ENCODE data around the gene RGSL1.

The RGSL1 gene

DNA sequence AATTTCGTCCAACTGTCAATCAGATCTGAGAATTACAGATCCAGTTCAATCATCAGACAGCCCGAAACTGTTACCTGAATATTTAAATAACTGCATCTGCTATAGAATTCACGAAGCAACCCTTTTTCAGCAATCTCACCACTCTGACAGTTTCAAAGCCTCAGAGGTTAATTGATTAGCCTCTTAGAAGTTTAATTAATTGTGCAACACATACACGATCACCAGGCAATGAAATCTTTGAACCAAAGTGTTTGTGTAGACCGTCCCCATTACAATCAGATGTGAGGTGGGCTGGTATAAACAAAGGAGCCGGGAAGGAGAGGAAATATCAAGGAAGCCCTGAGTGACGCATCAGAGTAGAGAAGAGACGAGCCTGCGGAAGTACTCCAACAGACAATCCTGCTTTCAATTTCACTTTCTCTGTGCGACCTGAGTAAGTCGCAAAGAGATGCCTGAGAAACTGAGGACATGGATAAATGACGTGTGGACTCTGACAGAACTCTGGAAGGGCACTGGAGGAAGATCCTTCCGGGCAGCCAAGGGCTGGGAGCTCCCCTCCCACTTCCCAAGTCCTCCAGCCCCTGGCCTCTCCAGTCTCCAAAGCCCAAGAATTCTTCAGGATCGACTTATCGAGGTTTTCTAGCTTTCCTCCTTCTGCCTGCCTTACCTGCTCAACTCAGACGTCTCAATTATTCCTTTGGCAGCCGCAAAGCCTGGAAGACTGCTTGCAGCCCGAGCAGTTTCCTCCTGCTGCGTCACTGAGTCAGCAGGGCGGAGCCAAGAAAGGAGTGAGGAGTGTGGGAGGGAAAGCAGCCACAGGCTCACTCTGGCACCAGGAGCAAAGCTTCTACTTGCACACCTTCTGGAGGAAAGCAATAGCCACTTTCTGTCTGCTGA is 138.8 kb downstream of the RGSL1 start, which contains the start of gene RNASEL:
RNASEL (minus strand) TSS at position 757 of the 897 bp plus-strand sequence. CDS start 2,450 bp downstream, outside the sequence.
- DNase-seq (ENCODE audit: low spot score) = no peak

DNA sequence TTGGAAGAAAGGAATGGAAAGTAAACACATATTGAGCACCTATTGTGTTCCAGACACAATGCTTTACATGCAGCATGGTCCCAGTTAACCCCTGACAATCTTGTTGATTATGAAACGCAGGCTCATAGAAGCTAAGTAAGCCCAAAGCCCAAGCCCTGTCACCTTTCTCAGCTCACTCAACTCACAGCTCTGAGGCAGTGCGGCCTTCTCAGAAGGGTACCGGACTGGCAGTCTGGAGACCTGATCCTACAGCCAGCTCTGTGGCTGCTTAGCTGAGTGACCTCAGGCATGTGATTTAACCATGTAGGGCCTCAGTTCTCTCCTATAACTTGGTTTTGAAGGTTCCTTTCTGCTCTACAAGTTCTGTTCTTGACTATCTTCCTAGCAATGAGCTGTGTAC is 139.6 kb downstream of the RGSL1 start:
- no peak for DNase-seq (ENCODE audit: low spot score)

DNA sequence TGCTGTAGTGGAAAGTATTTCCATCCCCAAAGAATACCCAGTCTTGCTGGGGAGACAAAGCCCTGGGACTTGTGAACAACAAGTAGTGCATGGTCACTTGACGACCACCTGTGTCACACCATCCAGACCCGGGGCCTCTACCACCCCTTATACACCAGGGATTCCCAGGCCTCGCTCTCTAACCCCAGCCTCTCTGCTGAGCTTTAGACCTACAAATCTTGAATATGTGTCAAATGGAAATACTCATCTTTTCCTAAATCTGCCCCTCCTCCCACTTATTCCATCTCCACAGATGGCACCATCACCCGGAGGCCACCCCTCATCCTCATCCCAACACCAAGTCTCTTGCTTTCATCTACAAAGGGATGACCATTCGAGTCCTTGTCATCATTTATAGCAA is 140.0 kb downstream of the RGSL1 start:
- DNase-seq (ENCODE audit: low spot score) = no peak

DNA sequence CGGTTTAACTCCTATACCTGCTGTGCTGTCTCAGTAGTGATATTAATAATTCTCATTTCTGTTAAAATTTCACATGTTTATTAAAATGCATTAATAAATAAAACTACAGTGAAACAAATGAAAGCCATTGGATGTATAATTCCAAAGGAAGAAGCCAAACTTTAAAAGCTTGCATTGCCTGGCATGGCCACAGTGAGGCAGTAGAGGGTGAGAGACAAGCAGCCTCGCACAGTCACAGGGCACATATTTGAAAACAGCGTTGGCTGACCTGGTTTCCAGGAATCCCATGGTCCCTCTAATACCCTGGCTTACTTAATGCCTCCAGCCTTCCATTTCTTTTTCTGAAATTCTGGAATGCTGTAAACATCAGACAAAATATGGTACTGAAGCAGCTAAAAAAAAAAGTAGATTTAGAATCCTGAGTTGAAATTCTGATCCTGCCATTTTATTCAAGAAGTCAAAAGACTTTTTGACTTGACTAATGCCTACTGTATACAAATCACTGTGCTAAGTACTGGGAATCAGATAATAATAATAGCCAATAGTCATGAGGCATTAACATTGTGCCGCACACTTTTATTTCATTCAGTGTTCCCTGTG is 145.8 kb downstream of the RGSL1 start:
- peak; percentile 54 for DNase-seq (ENCODE audit: low spot score)

DNA sequence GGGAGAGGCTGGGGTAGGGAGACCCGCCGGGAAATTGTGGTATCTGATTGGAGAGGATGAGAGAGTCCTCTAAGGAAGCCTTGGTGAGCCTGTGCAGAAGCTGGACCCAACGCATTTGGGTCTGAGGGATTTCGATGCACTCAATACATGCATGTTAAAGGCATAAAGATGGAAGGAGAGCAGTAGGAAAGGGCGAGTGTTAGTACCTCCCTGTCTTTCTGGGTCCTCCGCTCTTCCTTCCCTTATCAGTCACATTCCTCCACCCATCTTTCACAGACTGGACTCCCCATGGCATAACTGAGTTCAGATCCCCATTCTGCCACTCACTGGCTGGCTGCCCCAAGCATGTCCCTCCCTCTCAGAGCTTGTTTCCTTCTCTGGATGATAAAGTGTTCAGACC is 147.0 kb downstream of the RGSL1 start:
- DNase-seq (ENCODE audit: low spot score) = no peak

DNA sequence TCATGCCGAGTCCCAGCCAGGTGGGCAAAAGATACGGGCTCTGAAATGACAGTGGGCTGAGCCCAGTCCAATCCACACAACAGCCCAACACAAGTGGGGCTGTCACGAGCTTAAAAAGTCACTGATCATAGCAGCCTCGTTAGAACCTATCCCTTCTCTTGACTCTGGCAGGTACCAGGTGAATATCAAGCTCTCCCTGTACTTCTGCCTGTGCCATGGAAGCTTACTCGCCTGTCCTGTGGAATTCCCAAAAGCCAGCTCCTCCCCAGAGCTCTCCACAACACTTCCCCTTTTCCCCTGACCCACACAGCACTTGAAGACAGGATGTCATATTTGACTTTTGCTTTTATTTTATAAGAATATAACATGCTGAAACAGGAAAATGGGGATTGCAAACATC is 148.3 kb downstream of the RGSL1 start:
- DNase-seq (ENCODE audit: low spot score) = no peak

DNA sequence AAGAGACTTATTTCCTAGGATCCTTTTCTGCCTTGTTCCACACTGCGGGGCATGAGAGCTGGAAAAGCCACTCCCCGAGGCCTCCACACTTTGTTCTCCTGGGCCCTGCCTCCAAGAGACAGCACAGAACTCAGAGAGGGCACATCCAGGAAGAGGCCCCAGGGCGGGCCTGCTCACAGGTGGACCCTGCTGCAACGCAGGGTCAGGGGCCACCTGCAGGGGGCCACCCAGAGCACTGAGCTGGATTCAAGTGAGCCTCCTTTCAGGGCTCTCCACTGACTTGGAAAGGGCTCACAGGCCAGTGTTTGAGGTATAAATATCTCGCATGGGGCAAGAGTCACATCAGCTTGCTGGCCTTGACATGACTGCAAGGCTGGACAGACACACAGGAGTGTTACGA is 149.4 kb downstream of the RGSL1 start:
- DNase-seq (ENCODE audit: low spot score) = no peak

DNA sequence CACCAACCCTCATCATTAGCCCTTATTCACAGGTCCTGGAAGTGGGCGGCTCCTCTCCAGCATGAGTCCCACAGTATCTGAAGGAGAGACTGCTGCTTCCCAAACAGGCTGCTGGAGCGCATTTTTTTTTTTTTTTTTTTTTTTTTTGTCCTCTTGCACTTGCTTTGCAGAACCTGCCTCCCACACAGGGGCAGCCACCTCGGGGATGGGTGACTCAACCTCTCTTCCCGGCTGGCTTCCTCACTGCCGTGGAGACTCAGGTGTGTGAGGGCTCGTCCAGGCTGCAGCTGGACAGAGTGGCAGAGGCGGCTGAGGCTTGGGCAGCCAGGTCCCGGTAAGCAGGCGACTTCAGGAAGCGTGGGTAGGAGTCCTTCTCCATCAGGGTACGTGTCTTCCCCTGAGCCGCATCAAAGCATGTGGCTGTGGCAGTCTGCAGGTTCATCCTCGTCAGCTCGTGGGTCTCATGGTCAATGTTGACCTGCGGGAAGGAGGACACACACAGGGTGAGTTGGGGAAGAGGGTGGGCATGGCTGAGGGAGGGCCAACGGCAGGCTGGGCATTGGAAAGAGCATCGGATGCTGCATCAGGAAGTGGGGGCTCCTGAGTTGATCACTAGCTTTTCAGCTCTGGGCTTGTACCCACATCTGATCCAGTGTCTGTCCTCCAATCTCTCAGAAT is 150.2 kb downstream of the RGSL1 start:
- no peak for DNase-seq (ENCODE audit: low spot score)

DNA sequence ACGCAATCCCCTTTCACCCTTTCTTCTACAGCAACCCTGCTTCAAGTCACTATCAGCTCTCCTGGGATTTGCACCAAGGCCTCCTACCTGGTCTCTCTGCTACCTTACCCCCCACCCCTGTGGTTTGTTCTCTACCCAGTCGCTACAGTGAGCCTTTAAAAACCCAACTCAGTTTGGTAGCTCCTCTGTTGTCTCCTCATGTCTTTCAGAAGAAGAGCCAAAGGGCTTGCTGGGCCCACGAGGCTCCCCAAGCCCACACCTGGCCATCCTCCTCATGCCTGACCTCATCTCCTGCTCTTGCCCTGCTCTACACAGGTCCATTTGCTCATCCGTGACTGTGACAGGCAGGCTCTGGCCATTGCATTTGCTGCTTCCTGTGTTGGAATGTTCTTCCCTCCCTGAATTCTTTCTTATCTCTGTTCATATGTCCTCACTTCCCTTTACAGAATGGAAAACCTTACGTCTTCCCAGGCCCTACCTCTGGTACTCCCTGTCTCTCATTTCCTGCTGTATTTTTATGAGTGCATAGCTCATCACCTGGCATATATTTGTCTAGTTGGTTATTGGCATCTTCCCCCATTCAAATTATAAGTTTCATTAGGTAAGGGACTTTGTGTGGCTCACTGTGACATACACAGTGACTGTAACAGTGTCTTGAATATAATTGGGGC is 150.9 kb downstream of the RGSL1 start:
- no peak for DNase-seq (ENCODE audit: low spot score)

DNA sequence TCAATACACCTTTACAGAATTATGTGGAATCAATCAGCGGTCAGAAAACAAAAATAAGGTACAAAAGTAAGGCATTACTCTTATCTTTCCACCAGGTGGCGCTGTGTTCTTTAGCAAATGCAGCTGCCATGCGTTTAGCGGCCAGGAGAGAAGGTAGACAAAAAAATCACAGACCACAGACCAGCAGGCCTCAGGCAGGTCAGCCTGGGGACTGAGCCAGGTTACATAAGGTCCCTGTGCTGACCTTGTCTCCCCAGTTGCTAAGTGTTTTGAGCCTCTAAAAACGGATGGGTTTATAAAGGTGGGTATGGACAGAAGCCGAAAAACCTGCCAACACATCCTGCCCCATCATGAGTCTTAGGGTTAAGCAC is 151.5 kb downstream of the RGSL1 start:
- peak; percentile 75 for DNase-seq (ENCODE audit: low spot score)

DNA sequence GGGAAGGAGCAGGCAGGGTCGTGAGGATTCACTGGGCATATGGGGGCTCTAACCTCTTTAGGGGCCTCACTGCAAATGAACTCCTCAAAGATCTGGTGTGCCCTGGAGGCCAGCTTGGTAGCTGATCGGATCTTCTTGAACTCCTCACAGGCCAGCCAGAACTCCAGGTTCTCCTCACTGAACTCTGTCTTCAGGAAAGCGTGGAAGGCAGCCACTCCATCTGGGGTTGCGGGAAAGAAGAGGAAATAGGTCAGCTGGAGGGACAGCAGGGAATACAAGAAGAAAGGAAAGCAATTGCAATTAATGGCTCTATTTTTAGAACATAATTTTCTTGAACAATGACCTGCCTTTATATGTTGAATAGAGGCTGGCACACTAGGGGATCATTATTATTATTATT is 152.0 kb downstream of the RGSL1 start:
- no peak for DNase-seq (ENCODE audit: low spot score)

DNA sequence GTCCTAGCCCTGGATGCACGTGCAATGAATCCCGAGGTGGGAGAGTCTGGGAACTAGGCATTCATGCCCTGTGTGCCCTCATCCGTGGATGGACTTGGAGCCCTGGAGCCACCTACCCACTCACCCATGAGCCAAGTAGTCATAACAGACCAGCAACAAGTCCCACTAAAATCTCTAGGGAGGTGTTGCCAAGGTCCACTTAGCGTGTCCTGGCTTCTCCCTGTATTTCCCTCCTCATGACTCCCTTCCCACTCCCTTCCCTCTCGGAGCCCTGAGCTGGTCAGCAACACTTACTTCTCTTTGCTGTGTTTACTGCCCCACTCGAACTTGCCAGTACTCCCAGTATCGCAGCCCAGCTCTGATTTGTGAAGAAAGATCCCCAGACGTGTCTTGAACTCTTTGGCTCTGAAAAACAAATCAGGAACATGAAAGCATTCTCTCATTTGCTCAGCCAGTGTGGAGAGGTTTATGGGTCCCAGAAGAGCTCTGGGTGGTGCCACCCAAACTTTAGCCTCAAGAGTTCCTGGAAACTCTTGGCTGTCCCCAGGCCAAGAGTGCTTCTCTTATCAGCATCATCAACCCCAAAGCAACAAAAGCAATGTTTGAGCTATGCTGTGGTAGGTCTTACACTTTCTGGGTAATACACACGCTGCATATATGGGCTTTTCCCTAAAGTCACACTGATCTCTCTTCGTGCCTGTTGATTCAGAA is 153.1 kb downstream of the RGSL1 start:
- DNase-seq (ENCODE audit: low spot score) = no peak

DNA sequence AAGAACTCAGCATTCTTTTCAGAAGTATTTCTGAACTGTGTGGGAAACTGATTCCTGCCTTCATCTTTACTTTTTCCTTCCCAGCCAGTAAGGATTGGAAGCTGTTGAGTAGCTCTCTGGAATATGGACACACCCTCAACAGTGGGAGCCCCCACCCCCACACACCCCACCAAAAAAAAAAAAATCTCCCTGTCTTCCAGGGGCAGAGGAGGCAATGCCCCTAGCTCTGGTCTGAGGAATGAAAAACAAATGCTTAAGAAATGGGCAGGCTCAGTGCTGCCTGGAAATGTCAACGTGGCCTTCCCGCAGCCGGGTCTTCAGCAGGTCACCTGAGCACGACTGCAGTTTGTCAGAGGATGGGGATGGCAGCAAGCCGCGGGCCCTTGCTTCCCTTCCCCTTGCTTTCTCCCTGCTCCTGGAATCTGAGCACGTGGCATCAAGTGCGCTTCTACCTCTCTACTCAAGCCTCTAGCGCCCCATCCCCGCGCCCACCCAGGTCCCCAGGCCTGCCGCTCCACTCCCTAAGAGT is 153.8 kb downstream of the RGSL1 start:
- DNase-seq (ENCODE audit: low spot score) = no peak

DNA sequence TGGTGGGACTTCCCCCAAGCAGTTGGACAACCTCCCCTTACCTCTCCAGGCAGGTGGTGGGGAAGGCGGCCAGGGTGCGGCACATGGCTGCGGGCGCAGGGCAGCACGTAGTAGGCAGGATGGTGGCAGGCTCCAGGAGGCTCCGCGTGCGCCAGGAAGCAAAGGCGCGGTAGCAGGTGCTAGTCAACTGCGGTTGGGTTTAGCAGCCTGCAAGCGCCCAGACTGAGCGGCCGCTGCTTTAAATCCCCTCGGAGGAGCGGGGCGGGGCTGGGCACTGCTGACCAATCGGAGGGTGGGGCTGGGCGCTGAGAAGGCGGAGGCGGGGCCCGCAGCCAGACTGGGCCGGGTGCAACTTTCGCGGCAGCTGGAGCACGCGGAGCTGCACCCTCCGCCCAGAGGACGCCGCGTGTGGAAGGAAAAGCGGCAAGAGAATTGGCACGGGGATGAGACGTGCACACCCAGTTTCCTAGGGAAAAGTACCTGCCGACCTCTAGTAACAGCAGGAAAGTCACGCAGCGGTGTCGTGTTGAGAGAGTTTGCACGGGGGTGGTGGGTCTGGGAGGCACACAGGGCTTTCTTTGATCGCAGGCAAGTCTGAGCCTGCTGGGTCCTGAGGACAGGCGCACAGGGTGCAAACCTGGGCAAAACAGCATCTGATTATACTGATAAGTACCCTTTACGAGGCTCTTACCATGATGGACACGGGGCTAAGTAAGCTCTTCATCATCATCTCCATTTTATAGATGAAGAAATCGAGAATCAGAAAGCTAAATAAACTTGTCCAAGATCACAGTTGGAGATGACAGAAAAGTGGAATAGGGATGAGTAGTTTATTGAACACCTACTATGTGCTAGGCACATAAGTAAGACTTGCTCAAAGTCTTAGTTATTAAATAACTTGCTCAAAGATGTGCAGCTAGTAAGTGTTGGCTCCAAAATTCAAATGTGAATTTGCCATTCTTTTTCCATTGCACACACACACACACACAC is 154.5 kb downstream of the RGSL1 start, which contains the start of gene RGS16:
RGS16 (minus strand) TSS at position 215 of the 990 bp plus-strand sequence; CDS start at position 85, 130 bp downstream.
- DNase-seq (ENCODE audit: low spot score) = peak; percentile 70

DNA sequence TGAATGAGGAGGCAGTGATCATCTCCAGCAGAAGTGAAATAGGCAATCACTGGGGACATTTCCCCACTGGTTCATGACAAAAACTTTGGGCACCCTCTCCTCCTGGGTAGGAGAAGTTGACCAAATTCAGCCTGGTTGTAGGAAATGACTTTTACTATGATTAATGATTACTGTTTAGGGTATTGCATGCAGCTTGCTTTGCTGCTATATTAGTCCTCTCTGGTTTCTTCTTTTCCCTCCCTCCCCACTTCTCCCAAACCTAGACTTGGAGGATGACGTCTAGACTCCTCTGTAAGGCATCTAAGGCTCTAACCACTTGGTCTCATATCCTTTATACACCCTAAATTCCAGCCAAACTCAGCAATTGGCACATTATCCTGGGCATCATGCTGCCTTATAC is 157.6 kb downstream of the RGSL1 start:
- DNase-seq (ENCODE audit: low spot score) = no peak

DNA sequence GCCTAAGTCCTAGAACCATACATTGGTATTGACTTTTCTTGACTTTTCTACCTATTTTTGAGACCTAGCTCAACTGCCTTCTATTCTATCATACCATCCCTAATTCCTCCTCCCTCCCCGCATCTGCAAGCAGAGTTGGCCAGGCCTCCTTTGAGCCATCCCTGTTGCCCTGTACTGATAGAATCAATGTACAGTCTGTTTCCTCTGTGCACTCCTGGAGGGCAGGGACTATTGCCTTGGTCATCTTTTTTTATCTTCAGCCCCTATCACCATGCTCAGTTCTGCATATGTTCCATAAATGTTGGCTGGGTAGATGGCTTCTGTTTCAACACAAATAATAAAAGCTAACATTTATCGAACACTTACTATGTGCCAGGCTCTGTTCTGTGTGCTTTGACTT is 158.3 kb downstream of the RGSL1 start:
- DNase-seq (ENCODE audit: low spot score) = no peak

DNA sequence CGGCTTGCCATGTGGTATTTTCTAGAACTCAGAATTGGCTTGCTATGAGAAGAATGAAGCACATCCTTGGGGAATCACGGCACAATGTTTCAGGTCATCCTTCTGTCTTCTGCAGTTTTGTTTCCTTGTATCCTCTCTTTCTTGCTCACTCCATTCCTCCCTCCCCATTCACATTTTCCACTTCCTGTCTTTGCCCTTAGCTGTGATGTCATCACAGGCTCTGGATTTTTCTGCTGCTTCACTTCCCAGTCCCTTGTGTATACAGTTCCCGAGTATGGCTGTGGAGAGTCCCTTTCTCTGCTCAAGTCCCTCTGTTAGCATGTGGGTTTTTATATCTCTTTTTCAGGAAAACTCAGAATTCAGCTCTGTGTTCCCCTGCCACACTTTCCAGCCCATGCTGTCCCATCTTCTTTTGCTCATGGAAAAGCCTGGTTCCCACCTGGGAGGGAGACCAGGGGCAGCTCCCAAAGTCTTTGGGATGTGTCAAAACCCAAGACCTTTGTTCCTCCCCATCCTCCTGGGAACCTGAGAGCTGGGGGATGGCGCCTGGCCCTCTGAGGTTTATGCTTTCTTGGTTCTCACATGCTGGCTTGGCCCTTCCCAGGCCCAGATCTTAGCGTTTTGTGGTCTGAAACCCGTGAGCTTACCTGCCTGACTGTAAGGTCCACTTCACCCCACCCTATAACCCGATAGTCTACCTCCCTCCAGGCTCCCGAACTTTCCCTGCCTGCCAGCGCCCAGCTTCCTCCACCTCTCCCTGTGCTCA is 159.1 kb downstream of the RGSL1 start:
- no peak for DNase-seq (ENCODE audit: low spot score)

Data from HuH-7 (cell line).